GM19324 (cell line): Measurements from ENCODE around the gene NFIC.
"Not testable (repeated sequence)": the region's sequence is repeated elsewhere in the genome, so short reads cannot be mapped to it uniquely, and the experiment has no call there.

Experiments
- ATAC-seq: cut with Tn5 transposase; IDR thresholded peaks from one replicate; pipeline ENCODE4 v1.9.1; 2021; ENCODE audit warnings: mild to moderate bottlenecking, moderate library complexity; ENCODE audit not compliant: unreplicated experiment, low FRiP score

NFIC gene

GRCh38 chr19:3392480-3392879 lies 26.1 kb downstream of the NFIC start:
- no peak for ATAC-seq

- ATAC-seq, result no peak
These were observed 30.5 kb downstream of the NFIC start for GRCh38 chr19:3396881-3397265.

GRCh38 chr19:3397266-3398022 lies 31.1 kb downstream of the NFIC start:
- no peak for ATAC-seq

GRCh38 chr19:3398114-3398899 lies 31.9 kb downstream of the NFIC start:
- no peak for ATAC-seq

GRCh38 chr19:3398900-3399278 lies 32.5 kb downstream of the NFIC start:
- ATAC-seq, result no peak

- ATAC-seq, result not testable (repeated sequence)
These were observed 32.9 kb downstream of the NFIC start for GRCh38 chr19:3399311-3399710.

- ATAC-seq, result no peak
These were observed 34.8 kb downstream of the NFIC start for GRCh38 chr19:3401004-3401768.

- no peak for ATAC-seq
These were observed 36.5 kb downstream of the NFIC start for GRCh38 chr19:3402631-3403443.

- ATAC-seq, result no peak
These were observed 37.3 kb downstream of the NFIC start for GRCh38 chr19:3403489-3404323.

- no peak for ATAC-seq
These were observed 38.2 kb downstream of the NFIC start for GRCh38 chr19:3404324-3405260.

GRCh38 chr19:3405261-3405653 lies 38.9 kb downstream of the NFIC start:
- no peak for ATAC-seq

GRCh38 chr19:3406571-3407111 lies 40.3 kb downstream of the NFIC start:
- no peak for ATAC-seq

GRCh38 chr19:3407556-3408516 lies 41.5 kb downstream of the NFIC start:
- no peak for ATAC-seq

GRCh38 chr19:3408996-3409345 lies 42.6 kb downstream of the NFIC start:
- ATAC-seq, result no peak

GRCh38 chr19:3409346-3410064 lies 43.1 kb downstream of the NFIC start:
- no peak for ATAC-seq

GRCh38 chr19:3411636-3412035 lies 45.3 kb downstream of the NFIC start:
- ATAC-seq, result no peak

GRCh38 chr19:3412066-3412465 lies 45.7 kb downstream of the NFIC start:
- no peak for ATAC-seq
